ENCODE results near the gene SLC1A5. TPM values are rescaled to one million over a fixed set of nuclear protein-coding genes. Genes with fewer than 3 reads are reported as not detected.

Gene SLC1A5
- polyA plus RNA-seq, 3 donors = 34.6 to 64.9 (median 57.3) TPM

DNA sequence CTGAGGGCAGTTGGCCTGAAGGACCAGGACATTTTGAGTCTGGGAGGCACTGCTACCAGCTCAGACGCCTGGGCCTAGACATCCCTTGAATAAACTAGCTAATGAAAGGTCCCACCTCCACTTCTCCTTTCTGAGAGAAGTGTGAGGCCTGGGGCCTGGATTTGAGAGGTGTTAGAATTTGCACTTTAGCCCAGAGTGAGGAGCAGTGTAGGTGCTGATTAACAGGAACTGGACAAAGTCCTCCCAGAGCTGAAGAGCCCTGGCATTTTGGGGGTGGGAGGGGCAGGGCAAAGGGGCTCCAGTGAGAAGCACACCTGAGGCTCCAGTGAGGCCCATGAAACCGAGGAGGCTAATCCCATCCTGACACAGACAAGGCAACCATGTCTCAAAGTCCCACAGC lies 15.2 kb upstream of the SLC1A5 start:
- intact Hi-C loops (cut with micrococcal nuclease) = no loop called here
- Histone ChIP-seq H3K4me1 (ENCODE audit: control insufficient read depth in 1 of 2, insufficient read depth in 2 of 2, low read length in 2 of 2) (no peaks in the 10 kb centered on the region), H3K4me2 (replicated peaks; ENCODE audit: extremely low read depth, low read length, poor library complexity, severe bottlenecking) (no peak overlapping the region), H3K79me2 (ENCODE audit: insufficient read depth, low read length) (no peaks in the 10 kb centered on the region), H4K20me1 (ENCODE audit: insufficient read depth, low read length) (no peaks in the 10 kb centered on the region), H2AFZ (ENCODE audit: insufficient read depth, low read depth, low read length, poor library complexity, severe bottlenecking) (no peak overlapping the region), H3K36me3 (replicated peaks in 1 of 2; ENCODE audit: control insufficient read depth in 1 of 2, insufficient read depth in 2 of 2, low read length in 2 of 2) (no peaks in the 10 kb centered on the region), H3K9ac (ENCODE audit: insufficient read depth, low read length, poor library complexity, severe bottlenecking) (no peak overlapping the region), H3K4me3 (replicated peaks in 1 of 3; ENCODE audit: low read depth in 2 of 3, low read length in 3 of 3) (no peak overlapping the region), H3K9me3 (replicated peaks in 1 of 2; ENCODE audit: control insufficient read depth in 1 of 2, insufficient read depth in 1 of 2, low read length in 2 of 2) (no peaks in the 10 kb centered on the region), H3K27ac (ENCODE audit: low read depth in 1 of 2, low read length in 2 of 2) (no peak overlapping the region), H3K27me3 (ENCODE audit: control insufficient read depth in 2 of 2, insufficient read depth in 2 of 2, low read length in 2 of 2) (no peaks in the 10 kb centered on the region)
- DNase-seq = no peak
- no peaks in the 10 kb centered on the region for H3K9me3 Mint-ChIP-seq
- H3K27ac Mint-ChIP-seq = no peak overlapping the region
- H3K4me1 Mint-ChIP-seq = no peaks in the 10 kb centered on the region
- H3K36me3 Mint-ChIP-seq = no peaks in the 10 kb centered on the region
- H3K27me3 Mint-ChIP-seq (ENCODE audit: low read depth in 3 of 3) = peaks cover 1 to 2% (median 2%) of the 10 kb centered on the region in 3 donors
- WGBS (ENCODE audit: insufficient coverage) = 100% methylated on average over 1 of the region's 2 CpGs
- TF ChIP-seq CTCF (IDR thresholded peaks at IDR 0.05) = no peak
- no peak overlapping the region for H3K4me3 Mint-ChIP-seq

- TF ChIP-seq CTCF (IDR thresholded peaks at IDR 0.05) = no peak
- Mint-ChIP-seq H3K4me1 (no peaks in the 10 kb centered on the region), H3K9me3 (no peaks in the 10 kb centered on the region), H3K36me3 (no peaks in the 10 kb centered on the region), H3K4me3 (no peak overlapping the region), H3K27me3 (ENCODE audit: low read depth in 3 of 3) (peaks cover 0 to 2% (median under 1%) of the 10 kb centered on the region in 3 donors), H3K27ac (no peak overlapping the region)
- intact Hi-C loops (cut with micrococcal nuclease) = no loop called here
- no peak overlapping the region for H3K9ac ChIP-seq (ENCODE audit: insufficient read depth, low read length, poor library complexity, severe bottlenecking)
- H3K79me2 ChIP-seq (ENCODE audit: insufficient read depth, low read length) = no peaks in the 10 kb centered on the region
- H3K27ac ChIP-seq (ENCODE audit: low read depth in 1 of 2, low read length in 2 of 2) = no peak overlapping the region
- H3K9me3 ChIP-seq (replicated peaks in 1 of 2; ENCODE audit: control insufficient read depth in 1 of 2, insufficient read depth in 1 of 2, low read length in 2 of 2) = no peaks in the 10 kb centered on the region
- H3K27me3 ChIP-seq (ENCODE audit: control insufficient read depth in 2 of 2, insufficient read depth in 2 of 2, low read length in 2 of 2) = no peaks in the 10 kb centered on the region
- WGBS (ENCODE audit: insufficient coverage) = 94% methylated on average over 3 of the region's 5 CpGs
- H3K36me3 ChIP-seq (replicated peaks in 1 of 2; ENCODE audit: control insufficient read depth in 1 of 2, insufficient read depth in 2 of 2, low read length in 2 of 2) = no peaks in the 10 kb centered on the region
- H3K4me1 ChIP-seq (ENCODE audit: control insufficient read depth in 1 of 2, insufficient read depth in 2 of 2, low read length in 2 of 2) = no peaks in the 10 kb centered on the region
- no peak overlapping the region for H3K4me2 ChIP-seq (replicated peaks; ENCODE audit: extremely low read depth, low read length, poor library complexity, severe bottlenecking)
- no peak for DNase-seq
- H2AFZ ChIP-seq (ENCODE audit: insufficient read depth, low read depth, low read length, poor library complexity, severe bottlenecking) = no peak overlapping the region
- no peak overlapping the region for H3K4me3 ChIP-seq (replicated peaks in 1 of 3; ENCODE audit: low read depth in 2 of 3, low read length in 3 of 3)
- H4K20me1 ChIP-seq (ENCODE audit: insufficient read depth, low read length) = no peaks in the 10 kb centered on the region
Measured at GRCh38 chr19:46802152-46802551, 13.8 kb upstream of the SLC1A5 start.

Measured in CD14-positive monocyte (primary cell).